H9 (cell line): ENCODE results near the gene NPNT. TPM values are rescaled to one million over a fixed set of nuclear protein-coding genes. Genes with fewer than 3 reads are reported as not detected.

Experiments
- DNase-seq: peaks from one replicate; pipeline ENCODE4 v3.0.0-alpha.2; 2017
- H2AFZ ChIP-seq: one replicate; pipeline ENCODE4 v1.6.1; 2013; ENCODE audit warnings: mild to moderate bottlenecking, low read length, control low read depth, moderate library complexity
- H2AK5ac ChIP-seq: 2 replicates; pipeline ENCODE4 v1.6.1; 2013; ENCODE audit warnings: low read length, control low read depth, mixed read lengths; ENCODE audit not compliant: insufficient read length
- H2BK120ac ChIP-seq: one replicate; pipeline ENCODE4 v1.6.1; 2013; ENCODE audit warnings: low read depth, mild to moderate bottlenecking, low read length, control low read depth, inconsistent platforms; ENCODE audit not compliant: poor library complexity, severe bottlenecking
- H2BK12ac ChIP-seq: 2 replicates; pipeline ENCODE4 v1.6.1; 2013; ENCODE audit warnings: low read length, control low read depth, mixed read lengths, low read depth; ENCODE audit not compliant: insufficient read length
- H2BK15ac ChIP-seq: 2 replicates; pipeline ENCODE4 v1.6.1; 2013; ENCODE audit warnings: low read depth, low read length, control low read depth
- H2BK20ac ChIP-seq: one replicate; pipeline ENCODE4 v1.6.1; 2013; ENCODE audit warnings: low read depth, mild to moderate bottlenecking, low read length, control low read depth, inconsistent platforms; ENCODE audit not compliant: poor library complexity, severe bottlenecking
- H2BK5ac ChIP-seq: 2 replicates; pipeline ENCODE4 v1.6.1; 2013; ENCODE audit warnings: low read length, control low read depth, mixed read lengths; ENCODE audit not compliant: insufficient read length
- H3K14ac ChIP-seq: 2 replicates; pipeline ENCODE4 v1.6.1; 2013; ENCODE audit warnings: low read length, control low read depth; ENCODE audit not compliant: insufficient read depth
- H3K18ac ChIP-seq: 2 replicates; pipeline ENCODE4 v1.6.1; 2013; ENCODE audit warnings: low read depth, mild to moderate bottlenecking, mixed read lengths, low read length, control low read depth; ENCODE audit not compliant: insufficient read length
- H3K23ac ChIP-seq: 2 replicates; pipeline ENCODE4 v1.6.1; 2013; ENCODE audit warnings: low read length, control low read depth, mixed read lengths, low read depth; ENCODE audit not compliant: insufficient read length
- H3K23me2 ChIP-seq: 2 replicates; pipeline ENCODE4 v1.6.1; 2013; ENCODE audit warnings: low read depth, mild to moderate bottlenecking, mixed read lengths, low read length, control low read depth; ENCODE audit not compliant: insufficient read length, poor library complexity, severe bottlenecking
- H3K27ac ChIP-seq: 2 replicates; pipeline ENCODE4 v1.5.1; 2013; ENCODE audit warnings: low read length, control low read depth, mixed read lengths, low read depth; ENCODE audit not compliant: insufficient read length
- H3K27me3 ChIP-seq: 2 replicates; pipeline ENCODE4 v1.6.1; 2013; ENCODE audit warnings: low read length, control low read depth, inconsistent platforms; ENCODE audit not compliant: insufficient read depth
- H3K4ac ChIP-seq: 2 replicates; pipeline ENCODE4 v1.6.1; 2013; ENCODE audit warnings: low read depth, mild to moderate bottlenecking, control low read depth, inconsistent platforms, low read length, moderate library complexity
- H3K4me1 ChIP-seq: 2 replicates; pipeline ENCODE4 v1.6.1; 2013; ENCODE audit warnings: low read length, control low read depth, inconsistent platforms; ENCODE audit not compliant: insufficient read depth
- H3K4me2 ChIP-seq: 2 replicates; pipeline ENCODE4 v1.6.1; 2013; ENCODE audit warnings: low read length, control low read depth, mixed read lengths; ENCODE audit not compliant: insufficient read length, insufficient read depth
- H3K56ac ChIP-seq: 2 replicates; pipeline ENCODE4 v1.6.1; 2013; ENCODE audit warnings: low read depth, mild to moderate bottlenecking, mixed read lengths, low read length, control low read depth; ENCODE audit not compliant: insufficient read length
- H3K79me1 ChIP-seq: 2 replicates; pipeline ENCODE4 v1.6.1; 2013; ENCODE audit warnings: low read depth, mild to moderate bottlenecking, moderate library complexity, low read length, control low read depth, inconsistent platforms; ENCODE audit not compliant: insufficient read depth, poor library complexity, severe bottlenecking
- H3K79me2 ChIP-seq: 2 replicates; pipeline ENCODE4 v1.6.1; 2013; ENCODE audit warnings: low read length, control low read depth, inconsistent platforms; ENCODE audit not compliant: insufficient read depth
- H3K9ac ChIP-seq: 2 replicates; pipeline ENCODE4 v1.6.1; 2013; ENCODE audit warnings: low read length, control low read depth, mixed read lengths; ENCODE audit not compliant: insufficient read length; ENCODE audit errors: extremely low read depth
- H3K9me3 ChIP-seq: one replicate; pipeline ENCODE4 v1.6.1; 2013; ENCODE audit warnings: low read depth, low read length, inconsistent platforms; ENCODE audit not compliant: control insufficient read depth
- H3T11ph ChIP-seq: one replicate; pipeline ENCODE4 v1.6.1; 2013; ENCODE audit warnings: mild to moderate bottlenecking, low read length, control low read depth, inconsistent platforms
- H4K20me1 ChIP-seq: one replicate; pipeline ENCODE4 v1.6.1; 2013; ENCODE audit not compliant: control insufficient read depth, insufficient read length, insufficient read depth
- H4K5ac ChIP-seq: 2 replicates; pipeline ENCODE4 v1.6.1; 2013; ENCODE audit warnings: low read depth, mild to moderate bottlenecking, mixed read lengths, low read length, control low read depth; ENCODE audit not compliant: insufficient read length
- H4K8ac ChIP-seq: replicated peaks from 2 replicates; pipeline ENCODE4 v1.6.1; 2013; ENCODE audit warnings: low read length, control low read depth, mixed read lengths, low read depth; ENCODE audit not compliant: insufficient read length
- H4K91ac ChIP-seq: 2 replicates; pipeline ENCODE4 v1.6.1; 2013; ENCODE audit warnings: low read depth, mild to moderate bottlenecking, moderate library complexity, mixed read lengths, low read length, control low read depth; ENCODE audit not compliant: insufficient read length
- H3K27ac Mint-ChIP-seq, 3 experiments: 2 replicates in 2 of 3; 3 replicates in 1 of 3; pipeline ENCODE4 v1.8.0; 2020 to 2021; ENCODE audit warnings: mixed read lengths in 3 of 3, mild to moderate bottlenecking in 1 of 3, moderate library complexity in 1 of 3
- H3K27me3 Mint-ChIP-seq: 2 replicates; pipeline ENCODE4 v1.8.0; 2021; ENCODE audit warnings: low read depth, mild to moderate bottlenecking, moderate library complexity, mixed read lengths
- H3K36me3 Mint-ChIP-seq, 3 experiments: 2 replicates in 2 of 3; 3 replicates in 1 of 3; pipeline ENCODE4 v1.8.0; 2020 to 2021; ENCODE audit warnings: low read depth in 3 of 3, mixed read lengths in 3 of 3; ENCODE audit not compliant: insufficient read depth in 1 of 3
- H3K4me1 Mint-ChIP-seq, 2 experiments: 2 replicates each; pipeline ENCODE4 v1.8.0; 2020; ENCODE audit warnings: mixed read lengths in 2 of 2
- H3K4me3 Mint-ChIP-seq, 2 experiments: 2 replicates in 1 of 2; 3 replicates in 1 of 2; pipeline ENCODE4 v1.8.0; 2020 to 2021; ENCODE audit warnings: mild to moderate bottlenecking in 2 of 2, mixed read lengths in 2 of 2, moderate library complexity in 1 of 2
- H3K9me3 Mint-ChIP-seq, 2 experiments: 2 replicates in 1 of 2; 3 replicates in 1 of 2; pipeline ENCODE4 v1.8.0; 2020; ENCODE audit warnings: mild to moderate bottlenecking in 2 of 2, mixed read lengths in 2 of 2, moderate library complexity in 1 of 2
- CTCF ChIP-seq: fragments of 200-600 bp; sonication (generic); conservative IDR thresholded peaks from 3 replicates; pipeline ENCODE4 v1.8.0; 2021; ENCODE audit warnings: antibody characterized with exemption, mild to moderate bottlenecking
- WGBS: extraction: QIAGEN DNeasy Blood & Tissue Kit; methylation state at CpG from one replicate; pipeline ENCODE4 v1.1.7; 2013; ENCODE audit warnings: missing lambda C conversion rate, low lambda C conversion rate, mixed read lengths; ENCODE audit not compliant: insufficient read length; ENCODE audit errors: extremely low coverage; 5-methylcytosine and 5-hydroxymethylcytosine counted together
- total RNA-seq: library from RNA; stranded (reverse); gene quantifications from 2 replicates; pipeline ENCODE4 v1.2.1, GENCODE V29; 2021

NPNT gene
- total RNA-seq, 1 experiment from 2014 or later = 0.37 TPM

GRCh38 chr4:105951198-105951597 is 55.9 kb downstream of the NPNT start:
- Histone ChIP-seq H4K20me1 (no peaks in the 10 kb centered on the region), H3K23me2 (no peaks in the 10 kb centered on the region), H2BK15ac (no peak overlapping the region), H3K79me1 (no peaks in the 10 kb centered on the region), H3K14ac (no peak overlapping the region), H3K9me3 (no peaks in the 10 kb centered on the region), H3T11ph (no peak overlapping the region), H3K56ac (no peak overlapping the region), H4K5ac (no peak overlapping the region), H4K91ac (no peak overlapping the region), H2BK12ac (no peak overlapping the region), H3K27ac (no peak overlapping the region), H2AFZ (no peak overlapping the region), H3K4me2 (no peak overlapping the region), H3K27me3 (no peaks in the 10 kb centered on the region), H2BK120ac (no peak overlapping the region), H4K8ac (no peak overlapping the region), H3K79me2 (no peaks in the 10 kb centered on the region), H2BK5ac (no peak overlapping the region), H3K23ac (no peak overlapping the region), H3K9ac (no peak overlapping the region), H3K4me1 (no peaks in the 10 kb centered on the region), H3K4ac (no peak overlapping the region), H2BK20ac (no peak overlapping the region), H3K18ac (no peak overlapping the region), H2AK5ac (no peak overlapping the region)
- Mint-ChIP-seq H3K4me3 (no peak overlapping the region), H3K36me3 (peaks cover 4 to 5% (median 5%) of the 10 kb centered on the region in 3 experiments), H3K9me3 (peaks cover 5 to 6% of the 10 kb centered on the region in 2 experiments; a peak in 4 of 5 replicates), H3K27me3 (no peaks in the 10 kb centered on the region), H3K4me1 (peaks cover 0 to 5% of the 10 kb centered on the region in 2 experiments; a peak in 3 of 4 replicates), H3K27ac (no peak overlapping the region)
- no CpG with 5 or more reads among the region's 3 CpGs for WGBS
- no peak for TF ChIP-seq CTCF
- no peak for DNase-seq
